OCI-LY7 (cell line): ENCODE measurements around the gene NUDT22.

Experiments
- CTCF ChIP-seq: fragments of 200-600 bp; sonication (generic); conservative IDR thresholded peaks from 2 replicates; pipeline ENCODE4 v1.5.1; 2014; ENCODE audit warnings: mild to moderate bottlenecking, antibody characterized with exemption, low read length, moderate library complexity, mixed read lengths
- EZH2phosphoT487 ChIP-seq: fragments of 200-600 bp; sonication (generic); IDR thresholded peaks from 2 replicates; pipeline ENCODE4 v1.6.1; 2018; ENCODE audit warnings: low read depth, borderline replicate concordance, mild to moderate bottlenecking, mixed run types, antibody characterized with exemption, low read length, moderate library complexity, mixed read lengths

- TF ChIP-seq CTCF: no peak
- no peak for TF ChIP-seq EZH2phosphoT487
Observed at GRCh38 chr11:64246871-64247728, 21.0 kb downstream of the NUDT22 start, which contains the start of gene PPP1R14B.
